Measurements from ENCODE around the gene UQCRC2.

- TF ChIP-seq CTCF (IDR thresholded peaks at IDR 0.05) (no peak), POLR2A (IDR thresholded peaks at IDR 0.05) (no peak)
Observed at GRCh38 chr16:21980032-21980431, 26.9 kb downstream of the UQCRC2 start.

Measured in lower leg skin (tissue), 3 donors.